GM06990 (cell line): ENCODE data around the gene ZNF236.

Experiments
- DNase-seq: peaks from one replicate; pipeline ENCODE4 v3.0.0-alpha.2; 2011; ENCODE audit not compliant: insufficient read length; ENCODE audit errors: extremely low read depth
- H3K27me3 ChIP-seq: replicated peaks from 2 replicates; pipeline ENCODE4 v1.6.0; 2011; ENCODE audit warnings: low read length; ENCODE audit not compliant: control insufficient read depth, insufficient read depth
- H3K36me3 ChIP-seq: 2 replicates; pipeline ENCODE4 v1.5.1; 2011; ENCODE audit warnings: low read length; ENCODE audit not compliant: control insufficient read depth, insufficient read depth
- H3K4me3 ChIP-seq: replicated peaks from 2 replicates; pipeline ENCODE4 v1.5.1; 2011; ENCODE audit warnings: low read depth, mild to moderate bottlenecking, control low read depth, low read length
- TF ChIP-seq, protein P1 (sequence below): IDR thresholded peaks from 2 replicates; pipeline ENCODE4 v1.5.1; 2011; ENCODE audit warnings: low read length, control low read depth, mild to moderate bottlenecking, inconsistent platforms; ENCODE audit not compliant: insufficient read depth, poor library complexity, severe bottlenecking

ZNF236 gene

DNA sequence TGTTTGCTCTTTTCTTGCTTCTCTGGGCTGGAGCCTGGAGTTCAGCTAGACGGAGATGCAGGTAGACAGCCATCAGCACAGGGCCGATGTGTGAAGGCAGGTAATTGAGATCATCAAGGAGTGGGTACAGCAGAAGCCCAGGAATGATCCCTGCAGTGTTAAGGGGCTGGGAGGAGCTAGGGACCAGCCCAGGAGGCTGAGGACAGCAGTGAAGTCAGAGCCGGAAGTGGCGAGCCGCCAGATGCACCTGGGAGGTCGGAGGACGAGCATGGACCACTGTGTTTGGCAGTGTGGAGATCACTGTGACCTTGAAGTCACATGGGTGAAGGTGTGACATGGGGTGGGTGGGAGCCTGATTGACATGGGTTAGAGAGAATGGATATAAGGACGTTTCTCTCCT, 6.2 kb upstream of the ZNF236 start:
- TF ChIP-seq, protein P1, sequence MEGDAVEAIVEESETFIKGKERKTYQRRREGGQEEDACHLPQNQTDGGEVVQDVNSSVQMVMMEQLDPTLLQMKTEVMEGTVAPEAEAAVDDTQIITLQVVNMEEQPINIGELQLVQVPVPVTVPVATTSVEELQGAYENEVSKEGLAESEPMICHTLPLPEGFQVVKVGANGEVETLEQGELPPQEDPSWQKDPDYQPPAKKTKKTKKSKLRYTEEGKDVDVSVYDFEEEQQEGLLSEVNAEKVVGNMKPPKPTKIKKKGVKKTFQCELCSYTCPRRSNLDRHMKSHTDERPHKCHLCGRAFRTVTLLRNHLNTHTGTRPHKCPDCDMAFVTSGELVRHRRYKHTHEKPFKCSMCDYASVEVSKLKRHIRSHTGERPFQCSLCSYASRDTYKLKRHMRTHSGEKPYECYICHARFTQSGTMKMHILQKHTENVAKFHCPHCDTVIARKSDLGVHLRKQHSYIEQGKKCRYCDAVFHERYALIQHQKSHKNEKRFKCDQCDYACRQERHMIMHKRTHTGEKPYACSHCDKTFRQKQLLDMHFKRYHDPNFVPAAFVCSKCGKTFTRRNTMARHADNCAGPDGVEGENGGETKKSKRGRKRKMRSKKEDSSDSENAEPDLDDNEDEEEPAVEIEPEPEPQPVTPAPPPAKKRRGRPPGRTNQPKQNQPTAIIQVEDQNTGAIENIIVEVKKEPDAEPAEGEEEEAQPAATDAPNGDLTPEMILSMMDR: no peak
- no peaks in the 10 kb centered on the region for H3K27me3 ChIP-seq
- H3K4me3 ChIP-seq: no peak overlapping the region
- DNase-seq: no peak
- peaks cover 6% of the 10 kb centered on the region for H3K36me3 ChIP-seq

DNA sequence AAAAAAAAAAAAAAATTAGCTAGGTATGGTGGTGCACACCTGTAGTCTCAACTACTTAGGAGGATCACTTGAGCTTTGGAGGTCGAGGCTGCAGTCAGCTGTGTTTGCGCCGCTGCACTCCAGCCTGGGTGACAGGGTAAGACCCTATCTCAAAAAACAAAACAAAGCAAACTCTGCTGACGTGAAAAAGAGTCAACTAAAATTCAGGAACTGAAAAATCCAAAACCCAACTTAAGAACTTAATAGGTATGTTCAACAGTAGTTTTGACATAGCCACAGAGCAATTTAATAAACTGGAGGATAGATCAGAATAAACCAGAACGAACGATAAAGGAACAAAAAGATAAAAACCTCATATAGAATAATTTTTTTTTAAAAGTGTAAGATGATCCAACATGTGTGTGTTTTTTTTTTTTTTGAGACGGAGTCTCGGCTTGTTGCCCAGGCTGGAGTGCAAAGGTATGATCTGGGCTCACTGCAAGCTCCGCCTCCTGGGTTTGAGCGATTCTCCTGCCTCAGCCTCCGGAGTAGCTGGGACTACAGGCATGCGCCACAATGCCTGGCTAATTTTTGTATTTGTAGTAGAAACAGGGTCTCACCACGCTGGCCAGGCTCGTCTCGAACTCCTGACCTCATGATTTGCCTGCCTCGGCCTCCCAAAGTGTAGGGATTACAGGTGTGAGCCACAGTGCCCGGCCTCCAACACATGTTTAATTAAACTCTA, 4.3 kb upstream of the ZNF236 start:
- Histone ChIP-seq H3K36me3 (peaks cover 6% of the 10 kb centered on the region), H3K4me3 (no peak overlapping the region), H3K27me3 (no peaks in the 10 kb centered on the region)
- TF ChIP-seq, protein P1: no peak
- no peak for DNase-seq

DNA sequence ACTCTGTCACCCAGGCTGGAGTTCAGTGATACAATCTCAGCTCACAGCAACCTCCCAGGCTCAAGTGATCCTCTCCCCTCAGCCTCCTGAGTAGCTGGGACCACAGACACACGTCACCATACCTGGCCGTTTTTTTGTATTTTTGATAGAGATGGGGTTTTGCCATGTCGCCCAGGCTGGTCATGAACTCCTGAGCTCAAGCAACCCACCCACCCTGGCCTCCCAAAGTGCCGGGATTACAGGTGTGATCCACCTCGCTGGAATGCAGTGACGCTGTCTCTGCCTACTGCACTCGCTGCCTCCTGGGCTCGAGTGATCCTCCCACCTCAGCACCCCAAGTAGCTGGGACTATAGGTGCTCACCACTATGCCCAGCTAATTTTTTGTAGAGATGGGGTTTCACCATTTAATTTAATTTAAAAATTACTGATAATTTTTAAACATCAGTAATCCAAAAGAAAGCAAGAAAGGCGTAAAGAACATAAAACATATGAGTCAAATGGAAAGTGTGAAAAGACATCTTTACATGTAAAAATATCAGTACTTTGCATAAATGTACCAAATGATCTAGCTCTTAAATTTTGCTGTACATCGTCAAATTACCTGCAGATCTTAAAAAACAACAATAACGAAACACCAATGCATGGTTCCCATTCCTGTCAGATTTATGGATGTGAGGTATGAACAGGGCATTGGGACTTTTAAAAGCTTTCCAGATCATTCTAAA, 2.8 kb upstream of the ZNF236 start:
- H3K36me3 ChIP-seq: peaks cover 4% of the 10 kb centered on the region
- no peaks in the 10 kb centered on the region for H3K27me3 ChIP-seq
- H3K4me3 ChIP-seq: peak overlapping the region; percentile 94
- DNase-seq: no peak
- TF ChIP-seq, protein P1: no peak

DNA sequence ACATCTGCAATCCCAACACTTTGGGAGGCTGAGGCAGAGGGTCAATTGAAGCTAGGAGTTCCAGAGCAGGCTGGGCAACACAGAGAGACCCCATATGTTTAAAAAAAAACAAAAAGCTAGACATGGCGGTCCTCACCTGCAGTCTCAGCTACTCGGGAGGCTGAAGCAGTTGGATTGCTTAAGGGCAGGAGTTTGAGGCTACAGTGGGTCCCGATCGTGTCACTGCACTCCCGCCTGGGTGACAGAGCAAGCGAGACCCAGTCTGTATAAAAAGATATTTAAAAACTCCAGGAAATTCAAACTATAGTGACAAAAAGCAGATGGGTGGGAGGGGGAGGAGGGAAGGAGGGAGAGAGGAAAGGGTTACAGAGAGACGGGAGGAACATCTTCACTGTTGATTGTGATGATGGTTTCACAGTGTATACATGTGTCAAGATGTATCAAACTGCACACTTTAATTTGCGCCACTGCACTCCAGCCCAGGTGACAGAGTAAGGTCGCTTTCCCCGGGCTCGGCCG, 942 bp upstream of the ZNF236 start:
- H3K27me3 ChIP-seq: no peaks in the 10 kb centered on the region
- H3K4me3 ChIP-seq: peak overlapping the region; percentile 94
- no peak for DNase-seq
- no peaks in the 10 kb centered on the region; the same call in 1 of the 2 replicates for H3K36me3 ChIP-seq
- TF ChIP-seq, protein P1: no peak

DNA sequence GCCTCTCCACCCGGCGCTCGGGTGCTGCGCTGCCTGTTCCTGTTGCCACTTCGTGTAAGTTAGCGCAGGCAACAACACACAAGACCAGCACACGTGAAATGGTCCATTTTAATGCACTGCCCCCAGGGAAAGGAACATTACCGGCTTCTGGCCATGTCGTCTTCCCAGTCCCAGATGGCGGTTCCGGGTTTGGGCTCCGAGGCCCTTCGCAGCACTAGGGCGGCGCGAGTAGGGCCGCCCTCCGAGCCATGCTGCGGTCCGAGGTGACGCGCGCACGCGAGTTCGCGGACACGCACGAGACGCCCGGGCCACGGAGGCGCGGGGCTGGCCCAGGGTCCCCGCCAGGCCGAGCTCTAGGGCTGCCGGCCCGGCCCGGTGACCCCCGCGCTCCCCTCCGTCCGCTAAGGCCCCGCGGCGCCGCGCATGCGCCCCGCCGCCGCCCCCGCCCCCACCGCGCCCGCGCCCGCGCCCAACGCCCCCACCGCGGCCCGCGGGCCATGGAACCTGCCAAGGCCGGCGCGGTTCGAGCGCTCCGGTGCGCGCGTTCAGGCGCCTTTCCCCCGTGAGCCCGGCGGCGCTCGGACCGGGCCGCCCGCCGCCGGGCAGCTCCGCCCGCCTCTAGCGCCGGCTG, 367 bp upstream of the ZNF236 start:
- peak overlapping the region; percentile 94 for H3K4me3 ChIP-seq
- no peaks in the 10 kb centered on the region for H3K27me3 ChIP-seq
- DNase-seq: peak; percentile 78
- H3K36me3 ChIP-seq: no peaks in the 10 kb centered on the region
- TF ChIP-seq, protein P1: no peak
